ENCODE results near the gene LCE5A.
"Not testable (repeated sequence)": the region's sequence is repeated elsewhere in the genome, so short reads cannot be mapped to it uniquely, and the experiment has no call there.

The LCE5A gene, protein sequence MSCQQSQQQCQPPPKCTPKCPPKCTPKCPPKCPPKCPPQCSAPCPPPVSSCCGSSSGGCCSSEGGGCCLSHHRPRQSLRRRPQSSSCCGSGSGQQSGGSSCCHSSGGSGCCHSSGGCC

GRCh38 chr1:152510503-152510902, at the start of gene LCE5A:
Gene LCE5A, plus strand, starts transcription at chr1:152510803. Its CDS starts 732 bp downstream, at chr1:152511535.
- DNase-seq, result no peak

DNA sequence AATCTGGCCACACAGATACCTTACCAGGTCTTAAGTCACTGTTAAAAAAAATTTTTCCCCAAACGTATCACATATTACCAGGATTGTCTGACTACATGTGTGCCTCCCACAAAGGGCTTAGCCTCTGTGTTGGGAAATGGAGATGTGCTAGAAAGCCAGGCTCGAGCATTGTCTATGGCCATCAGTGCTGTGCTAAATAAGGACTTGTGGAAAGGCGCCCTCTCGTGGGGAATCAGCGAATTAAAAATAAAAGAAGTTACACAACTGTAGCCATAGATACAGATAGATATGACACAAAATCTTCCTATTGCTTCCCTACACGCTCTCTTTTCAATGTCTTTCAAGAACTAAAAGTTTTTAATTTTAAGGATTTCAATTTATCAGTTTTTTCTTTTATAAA, 49.1 kb upstream of the LCE5A start:
- peak; percentile 49 to 76 for DNase-seq

DNA sequence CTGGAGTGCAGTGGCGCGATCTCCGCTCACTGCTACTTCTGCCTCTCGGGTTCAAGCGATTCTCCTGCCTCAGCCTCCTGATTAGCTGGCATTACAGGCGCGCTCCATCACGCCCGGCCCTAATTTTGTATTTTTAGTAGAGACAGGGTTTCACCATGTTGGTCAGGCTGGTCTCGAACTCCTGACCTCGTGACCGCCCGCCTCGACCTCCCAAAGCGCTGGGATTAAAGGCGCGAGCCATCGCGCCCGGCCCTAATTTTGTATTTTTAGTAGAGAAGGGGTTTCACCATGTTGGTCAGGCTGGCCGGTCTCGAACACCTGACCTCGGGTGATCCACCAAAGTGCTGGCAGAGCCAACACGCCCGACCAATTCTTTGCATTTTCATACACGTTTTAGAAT, 48.0 kb upstream of the LCE5A start:
- no peak for DNase-seq

- no peak for DNase-seq
Measured at GRCh38 chr1:152466217-152466616, 44.4 kb upstream of the LCE5A start.

GRCh38 chr1:152473887-152474537, 36.6 kb upstream of the LCE5A start:
- DNase-seq, result no peak

DNA sequence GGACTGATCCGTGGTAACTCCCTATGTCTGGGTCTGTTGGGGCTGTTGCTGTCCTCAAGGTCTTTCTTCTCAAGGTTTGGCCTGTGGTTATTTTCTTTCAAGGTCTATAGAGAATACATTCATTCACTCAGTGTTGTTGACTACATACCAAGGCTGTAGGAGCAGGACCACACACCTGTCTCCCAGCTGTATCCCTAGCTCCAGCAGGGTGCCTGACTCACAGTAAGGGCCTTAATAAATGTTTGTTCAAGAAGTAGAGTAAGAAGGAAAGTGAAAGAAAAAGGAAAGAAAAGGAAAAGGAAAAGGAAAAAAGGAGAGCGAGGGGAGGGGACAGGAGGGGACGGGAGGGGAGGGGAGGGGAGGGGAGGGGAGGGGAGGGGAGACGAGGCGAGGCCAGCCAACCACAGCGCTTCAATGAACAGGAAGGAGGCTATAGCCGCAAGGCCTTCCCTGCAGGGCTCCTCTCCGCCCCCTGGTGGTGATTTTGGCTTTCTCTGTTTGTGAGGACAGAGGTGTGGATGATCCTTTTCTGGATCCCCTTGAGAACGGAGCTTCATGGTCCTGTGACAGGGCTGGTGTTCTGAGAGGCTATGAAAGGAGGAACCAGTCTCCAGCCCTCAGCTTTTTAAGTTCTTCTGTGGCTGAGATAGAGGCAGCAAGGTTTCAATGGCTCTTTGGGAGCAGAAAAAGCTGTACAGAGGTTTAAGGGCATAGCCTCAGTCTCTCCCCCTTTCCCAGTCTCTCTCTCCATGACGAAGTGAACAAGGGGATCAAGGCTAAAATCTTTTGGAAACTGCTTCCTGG, 30.6 kb upstream of the LCE5A start:
- DNase-seq, result peak in 1 of 2 experiments; percentile 34

- DNase-seq, result no peak
Measured at GRCh38 chr1:152481869-152482664, 28.5 kb upstream of the LCE5A start.

- no peak for DNase-seq
Measured at GRCh38 chr1:152486400-152487006, 24.1 kb upstream of the LCE5A start.

DNA sequence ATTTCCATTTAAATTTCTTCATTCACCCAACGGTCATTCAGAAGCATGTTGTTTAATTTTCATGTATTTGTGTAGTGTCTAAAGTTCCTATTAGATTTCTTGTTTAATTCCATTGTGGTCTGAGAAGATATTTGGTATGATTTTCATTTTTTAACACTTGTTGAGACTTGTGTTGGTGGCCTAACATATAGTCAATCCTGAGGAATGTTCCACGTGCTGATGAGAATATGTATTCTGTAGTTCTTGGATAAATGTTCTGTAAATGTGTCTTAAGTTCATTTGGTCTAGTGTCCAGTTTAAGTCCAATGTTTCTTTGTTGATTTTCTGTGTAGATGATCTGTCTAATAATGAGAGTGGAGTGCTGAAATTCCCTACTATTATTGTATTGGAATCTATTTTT, 22.7 kb upstream of the LCE5A start:
- DNase-seq, result no peak

GRCh38 chr1:152491537-152491936, 19.1 kb upstream of the LCE5A start:
- DNase-seq, result not testable (repeated sequence)

GRCh38 chr1:152495066-152495675, 15.4 kb upstream of the LCE5A start:
- peak; percentile 11 to 48 for DNase-seq

DNA sequence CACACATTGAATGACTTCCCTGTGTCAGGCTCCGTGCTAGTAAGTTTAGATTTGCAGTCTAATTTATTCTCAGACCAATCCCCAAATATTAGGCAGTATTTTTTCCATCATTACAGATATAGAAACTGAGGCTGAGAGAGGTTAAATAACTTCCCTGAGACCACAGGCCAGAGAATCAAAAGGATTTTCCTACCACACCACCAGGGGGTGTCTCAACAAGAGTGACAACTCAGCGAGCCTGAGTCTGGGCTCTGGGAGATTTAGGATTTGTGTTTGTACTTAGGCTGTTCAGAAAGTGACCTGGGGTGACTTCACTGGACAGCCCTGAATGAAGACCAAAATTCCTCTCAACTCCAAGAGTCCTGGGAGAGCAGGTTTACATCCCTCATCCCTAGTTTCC, 13.3 kb upstream of the LCE5A start:
- peak in 1 of 2 experiments; percentile 11 for DNase-seq

GRCh38 chr1:152501704-152502103, 8.9 kb upstream of the LCE5A start:
- no peak for DNase-seq

DNA sequence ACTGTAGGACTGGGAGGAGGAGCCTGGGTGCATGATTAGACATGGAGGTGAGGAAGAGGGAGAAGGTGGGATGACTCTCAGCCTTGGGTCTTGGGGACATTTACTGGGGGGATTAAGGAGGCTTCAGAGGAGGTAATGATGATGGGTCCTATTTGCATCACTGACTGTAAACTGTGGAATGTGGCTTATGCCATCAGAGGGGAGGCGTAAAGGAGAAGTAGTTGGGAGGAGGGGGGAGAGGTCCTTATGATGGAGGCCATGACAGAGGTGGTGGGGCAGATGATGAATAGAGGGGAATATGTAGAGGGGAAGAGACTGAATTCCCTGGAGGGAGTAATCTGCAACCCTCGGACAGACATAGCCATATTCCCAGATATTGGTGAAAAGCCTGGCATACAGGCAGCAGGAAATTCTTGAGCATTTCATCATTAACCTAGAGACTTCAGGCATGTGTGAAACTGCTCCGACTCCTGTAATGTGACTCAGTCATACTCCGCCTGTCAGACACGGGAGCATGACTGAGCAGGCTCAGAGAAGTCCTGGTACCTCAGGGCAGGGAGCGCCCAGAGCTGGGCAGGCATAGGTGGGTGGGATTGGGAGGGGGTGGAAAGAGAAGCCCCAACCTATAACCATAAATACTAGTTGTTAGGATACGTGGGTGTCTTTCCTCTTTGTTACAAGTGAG, 8.0 kb upstream of the LCE5A start:
- DNase-seq, result no peak

DNA sequence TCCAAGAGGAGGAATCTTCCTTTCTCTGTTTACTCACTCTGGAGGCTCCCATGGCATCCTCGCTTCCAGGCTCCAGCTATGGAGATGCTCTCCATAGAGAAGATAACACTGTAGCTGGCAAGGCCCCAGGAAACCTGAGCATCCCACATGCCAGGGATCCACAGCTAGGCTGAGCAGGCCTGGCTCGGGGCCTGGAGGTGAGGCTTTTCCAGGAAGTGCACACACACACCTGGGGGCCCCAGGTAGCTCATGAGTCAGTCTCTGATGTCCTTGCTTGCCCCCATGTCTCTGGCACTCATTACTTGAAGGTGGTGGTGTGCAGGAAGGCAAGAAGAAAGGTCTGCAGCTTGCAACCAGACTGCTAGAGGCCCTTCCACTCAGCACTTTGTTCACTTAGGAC, 5.5 kb upstream of the LCE5A start:
- no peak for DNase-seq

DNA sequence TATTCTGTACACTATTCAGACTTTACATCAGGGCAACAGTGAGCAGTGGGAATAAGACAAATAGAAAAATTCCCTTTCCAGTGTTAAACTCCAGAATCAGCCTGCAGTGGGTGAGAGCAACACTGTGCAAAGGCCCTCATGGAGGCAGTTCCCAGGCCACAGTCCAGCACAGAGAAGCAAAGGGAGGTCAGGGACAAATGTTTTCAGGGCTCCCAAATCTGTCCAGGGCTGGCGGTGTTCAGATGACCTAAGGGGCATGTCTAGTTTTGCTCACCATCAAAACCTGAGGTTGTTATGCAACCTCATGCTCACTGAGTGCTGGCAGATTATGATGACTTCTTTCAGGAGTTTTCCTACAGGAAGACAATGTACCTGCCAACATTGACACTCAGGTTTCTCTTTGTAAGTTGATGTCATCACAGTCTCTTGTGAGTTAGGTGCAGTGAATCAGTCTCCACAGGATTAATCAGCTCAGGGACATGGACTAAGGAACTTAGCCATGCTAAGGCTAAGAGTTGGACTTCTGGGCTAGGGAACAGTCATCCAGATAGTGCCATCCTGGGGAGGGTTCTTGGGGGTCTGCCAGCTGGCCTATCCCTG, 3.6 kb upstream of the LCE5A start:
- DNase-seq, result no peak

- no peak for DNase-seq
Measured at GRCh38 chr1:152511596-152511995, 993 bp downstream of the LCE5A start.

GRCh38 chr1:152513081-152513480, 2.5 kb downstream of the LCE5A start:
- DNase-seq, result no peak

DNA sequence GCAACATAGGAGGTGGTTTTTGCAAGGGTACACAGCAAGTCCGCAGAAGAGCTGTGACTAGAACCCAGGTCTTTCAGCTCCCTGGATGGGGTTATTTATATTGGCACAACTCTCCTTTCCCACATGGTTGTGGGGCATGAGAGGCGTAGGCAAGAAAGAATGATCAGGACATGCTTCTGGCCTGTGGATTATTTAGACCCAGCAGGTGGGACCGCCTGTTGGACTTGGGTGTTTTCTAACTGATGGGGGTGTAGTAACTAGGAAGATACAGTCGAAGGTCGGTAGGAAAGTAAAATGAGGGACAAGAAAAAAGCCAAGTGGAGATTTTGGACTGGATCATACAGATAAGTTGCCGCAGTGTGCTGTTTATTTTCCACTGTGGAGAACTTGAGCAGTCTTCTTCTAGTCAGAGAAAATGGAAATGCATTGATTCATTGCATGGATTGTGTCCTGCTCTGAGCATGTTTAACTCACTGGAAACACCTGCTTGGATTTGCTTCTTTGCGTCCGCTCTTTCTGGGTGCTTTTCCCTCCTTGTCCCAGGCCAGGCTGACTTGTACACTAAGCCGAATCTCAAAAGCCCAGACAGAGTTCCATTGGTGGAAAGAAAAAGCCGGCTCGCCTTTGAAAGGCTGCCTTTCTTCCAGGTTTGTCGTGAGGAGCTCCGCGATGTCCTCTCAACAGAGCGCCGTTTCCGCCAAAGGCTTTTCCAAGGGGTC, 4.3 kb downstream of the LCE5A start:
- DNase-seq, result no peak

GRCh38 chr1:152515434-152515783, 4.8 kb downstream of the LCE5A start:
- no peak for DNase-seq

GRCh38 chr1:152516082-152516481, 5.5 kb downstream of the LCE5A start:
- DNase-seq, result no peak
